Mesothelial cell of epicardium (in vitro differentiated cells): ENCODE measurements around the gene ADCY2. TPM values are rescaled to one million over a fixed set of nuclear protein-coding genes. Genes with fewer than 3 reads are reported as not detected.

Source experiments
- DNase-seq, 2 experiments: peaks; one replicate each; pipeline ENCODE4 v3.0.0; 2021; ENCODE audit warnings: low spot score in 2 of 2; ENCODE audit not compliant: unreplicated experiment in 2 of 2
- H3K27ac Mint-ChIP-seq: 2 replicates; pipeline ENCODE4 v1.8.0; 2021; ENCODE audit warnings: mixed read lengths
- H3K27me3 Mint-ChIP-seq: 2 replicates; pipeline ENCODE4 v1.8.0; 2021; ENCODE audit warnings: low read depth, mixed read lengths
- H3K36me3 Mint-ChIP-seq: 2 replicates; pipeline ENCODE4 v1.8.0; 2021; ENCODE audit warnings: mixed read lengths
- H3K4me1 Mint-ChIP-seq: 2 replicates; pipeline ENCODE4 v1.8.0; 2021; ENCODE audit warnings: mixed read lengths
- H3K4me3 Mint-ChIP-seq: 2 replicates; pipeline ENCODE4 v1.8.0; 2021; ENCODE audit warnings: mild to moderate bottlenecking, moderate library complexity, mixed read lengths
- H3K9me3 Mint-ChIP-seq: 2 replicates; pipeline ENCODE4 v1.8.0; 2021; ENCODE audit warnings: mixed read lengths
- total RNA-seq: library from RNA; stranded (reverse); gene quantifications from 3 replicates; pipeline ENCODE4 v1.2.1, GENCODE V29; 2021
- TF ChIP-seq, protein P1 (sequence below): fragments of 200-600 bp; sonication (generic); IDR thresholded peaks from one replicate; pipeline ENCODE4 v1.5.0; 2021; ENCODE audit warnings: antibody characterized with exemption; ENCODE audit not compliant: unreplicated experiment

ADCY2 gene
- total RNA-seq, 1 donor from 2014 or later = 3.0 TPM

DNA sequence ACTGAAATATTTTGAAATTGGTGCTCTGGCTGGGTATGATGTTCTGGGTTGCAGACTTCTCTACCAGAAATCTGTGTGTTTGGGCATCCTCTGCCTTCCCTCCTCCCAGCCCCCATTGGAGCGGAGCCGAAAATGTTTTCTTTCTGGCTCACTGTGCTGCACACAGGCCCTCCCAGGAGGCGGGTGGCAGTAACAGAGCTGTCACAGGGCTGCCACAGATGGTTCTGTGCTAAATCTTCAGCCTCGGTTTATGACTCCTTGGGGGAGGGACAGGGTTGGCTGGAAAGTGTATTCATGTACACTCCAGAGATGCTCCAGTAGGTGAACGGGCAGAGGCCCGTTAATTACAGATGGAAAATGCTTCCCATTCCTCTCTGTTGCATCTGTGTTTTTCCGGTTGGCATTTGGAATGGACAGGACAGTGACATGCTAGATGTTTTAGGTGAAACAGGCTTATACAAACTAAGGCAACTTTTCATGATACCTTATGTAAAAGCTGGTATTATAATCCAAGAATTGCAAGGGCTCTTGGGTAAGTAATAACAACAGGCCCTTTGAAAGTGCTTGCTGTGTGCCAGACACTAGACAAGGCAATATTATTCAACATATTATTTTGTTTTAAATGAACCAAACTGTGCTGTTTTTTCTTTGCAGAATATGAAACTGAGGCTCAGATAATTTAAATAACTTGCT is 180.2 kb downstream of the ADCY2 start:
- H3K4me1 Mint-ChIP-seq = no peaks in the 10 kb centered on the region
- no peaks in the 10 kb centered on the region for H3K27me3 Mint-ChIP-seq
- H3K36me3 Mint-ChIP-seq = no peaks in the 10 kb centered on the region
- H3K27ac Mint-ChIP-seq = no peak overlapping the region
- H3K9me3 Mint-ChIP-seq = peaks cover 10% of the 10 kb centered on the region
- TF ChIP-seq, protein P1, sequence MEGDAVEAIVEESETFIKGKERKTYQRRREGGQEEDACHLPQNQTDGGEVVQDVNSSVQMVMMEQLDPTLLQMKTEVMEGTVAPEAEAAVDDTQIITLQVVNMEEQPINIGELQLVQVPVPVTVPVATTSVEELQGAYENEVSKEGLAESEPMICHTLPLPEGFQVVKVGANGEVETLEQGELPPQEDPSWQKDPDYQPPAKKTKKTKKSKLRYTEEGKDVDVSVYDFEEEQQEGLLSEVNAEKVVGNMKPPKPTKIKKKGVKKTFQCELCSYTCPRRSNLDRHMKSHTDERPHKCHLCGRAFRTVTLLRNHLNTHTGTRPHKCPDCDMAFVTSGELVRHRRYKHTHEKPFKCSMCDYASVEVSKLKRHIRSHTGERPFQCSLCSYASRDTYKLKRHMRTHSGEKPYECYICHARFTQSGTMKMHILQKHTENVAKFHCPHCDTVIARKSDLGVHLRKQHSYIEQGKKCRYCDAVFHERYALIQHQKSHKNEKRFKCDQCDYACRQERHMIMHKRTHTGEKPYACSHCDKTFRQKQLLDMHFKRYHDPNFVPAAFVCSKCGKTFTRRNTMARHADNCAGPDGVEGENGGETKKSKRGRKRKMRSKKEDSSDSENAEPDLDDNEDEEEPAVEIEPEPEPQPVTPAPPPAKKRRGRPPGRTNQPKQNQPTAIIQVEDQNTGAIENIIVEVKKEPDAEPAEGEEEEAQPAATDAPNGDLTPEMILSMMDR = no peak
- H3K4me3 Mint-ChIP-seq = no peak overlapping the region
- DNase-seq = no peak

DNA sequence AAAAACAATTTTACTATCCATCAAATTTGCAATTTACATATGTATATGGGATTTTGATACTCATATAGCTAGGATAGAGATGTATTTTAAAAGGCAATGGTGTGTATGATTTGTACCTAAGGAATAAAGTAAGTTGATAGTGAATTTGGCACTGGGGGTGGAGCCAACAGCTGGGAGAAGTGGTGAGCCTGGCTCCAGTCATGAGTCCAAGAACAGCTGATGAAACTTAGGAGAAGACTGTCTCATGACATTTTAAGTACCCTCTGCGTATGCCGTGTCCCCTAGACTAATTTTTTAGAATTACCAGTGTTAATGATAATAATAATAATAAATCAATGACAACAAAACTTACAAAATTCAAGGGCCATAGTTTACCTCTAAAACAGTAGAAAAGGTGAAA is 181.4 kb downstream of the ADCY2 start:
- Mint-ChIP-seq H3K4me1 (no peaks in the 10 kb centered on the region), H3K27ac (no peak overlapping the region), H3K27me3 (no peaks in the 10 kb centered on the region), H3K4me3 (no peak overlapping the region), H3K9me3 (peaks cover 3% of the 10 kb centered on the region), H3K36me3 (no peaks in the 10 kb centered on the region)
- TF ChIP-seq, protein P1 = no peak
- no peak for DNase-seq

DNA sequence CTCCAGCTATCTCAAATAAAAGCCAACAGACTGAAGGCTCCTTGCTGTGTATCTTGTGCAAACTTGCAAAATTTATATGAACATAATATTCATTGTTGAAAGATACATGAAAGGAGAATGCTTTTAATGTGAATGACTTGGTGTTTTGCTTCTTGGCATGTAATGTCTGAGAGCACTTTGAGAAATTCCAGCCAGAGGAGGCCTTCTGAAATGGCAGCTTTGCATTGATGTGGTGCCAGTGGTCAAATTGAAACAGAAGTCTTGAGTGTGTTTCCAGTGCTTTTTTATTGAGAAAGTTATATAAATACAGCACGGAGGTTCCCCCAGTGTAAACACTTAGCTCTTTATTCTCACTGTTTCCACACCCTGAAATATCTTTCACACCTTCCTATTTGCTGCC is 182.1 kb downstream of the ADCY2 start:
- Mint-ChIP-seq H3K27me3 (no peaks in the 10 kb centered on the region), H3K27ac (no peak overlapping the region), H3K4me1 (no peaks in the 10 kb centered on the region), H3K4me3 (no peak overlapping the region), H3K36me3 (no peaks in the 10 kb centered on the region), H3K9me3 (no peaks in the 10 kb centered on the region)
- DNase-seq = no peak
- TF ChIP-seq, protein P1 = no peak

DNA sequence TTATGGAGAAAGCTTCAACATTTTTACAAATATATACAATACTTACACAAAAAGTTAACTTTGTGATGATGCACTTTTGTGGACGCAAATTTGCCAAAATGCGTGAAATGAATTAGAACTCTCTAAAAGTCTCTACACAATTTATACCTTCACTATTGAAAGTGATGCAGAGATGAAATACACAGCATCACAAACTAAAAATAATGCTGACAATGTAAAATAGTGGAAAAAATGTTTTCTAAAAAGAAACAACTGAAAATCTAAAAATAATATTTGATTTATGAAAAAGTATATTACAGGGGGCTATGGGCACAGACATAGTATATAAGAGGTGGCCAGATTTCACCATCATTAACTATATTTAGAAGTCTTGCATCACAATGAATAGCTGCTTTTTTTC is 188.8 kb downstream of the ADCY2 start:
- no peak for DNase-seq
- Mint-ChIP-seq H3K4me3 (no peak overlapping the region), H3K27ac (no peak overlapping the region), H3K9me3 (no peaks in the 10 kb centered on the region), H3K4me1 (no peaks in the 10 kb centered on the region), H3K36me3 (no peaks in the 10 kb centered on the region), H3K27me3 (no peaks in the 10 kb centered on the region)
- TF ChIP-seq, protein P1 = no peak

DNA sequence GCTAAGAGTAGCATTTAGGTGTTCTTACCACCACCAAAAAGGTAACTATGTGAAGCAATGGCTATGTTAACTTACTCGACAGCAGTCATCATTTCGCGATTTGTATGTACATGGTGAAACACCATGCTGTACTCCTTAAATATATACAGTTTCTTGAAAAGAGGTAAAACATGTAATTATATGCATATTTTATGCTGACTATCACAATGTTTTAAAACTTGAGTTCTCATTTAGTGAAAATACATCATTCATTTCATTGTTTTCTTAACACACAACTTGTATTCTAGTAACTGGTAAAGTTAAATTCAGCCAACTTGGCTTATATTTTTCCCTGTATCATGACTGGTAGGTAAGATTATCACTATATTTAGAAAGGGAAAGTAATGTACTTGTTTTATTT is 189.9 kb downstream of the ADCY2 start:
- no peak for DNase-seq
- Mint-ChIP-seq H3K9me3 (no peaks in the 10 kb centered on the region), H3K4me3 (no peak overlapping the region), H3K27me3 (no peaks in the 10 kb centered on the region), H3K27ac (no peak overlapping the region), H3K4me1 (no peaks in the 10 kb centered on the region), H3K36me3 (no peaks in the 10 kb centered on the region)
- TF ChIP-seq, protein P1 = no peak

DNA sequence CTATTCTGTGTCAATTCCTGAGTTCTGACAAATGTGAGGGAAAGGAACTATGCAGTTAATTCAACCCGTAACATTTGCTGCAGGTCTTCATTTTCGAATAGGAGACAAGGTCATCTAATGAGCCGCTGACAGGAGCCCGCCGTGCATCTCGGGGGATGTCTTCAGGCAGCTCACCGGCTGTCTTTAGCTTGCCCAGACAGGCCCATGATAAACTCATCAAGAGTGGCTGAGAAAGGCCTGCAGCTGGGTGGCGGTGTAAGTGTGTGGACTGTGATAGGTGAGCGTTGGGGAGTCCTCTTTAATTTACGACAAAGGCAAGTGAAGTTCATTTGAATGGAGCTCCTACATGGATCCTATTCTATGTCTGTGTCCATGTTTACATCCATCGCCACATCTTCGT is 190.5 kb downstream of the ADCY2 start:
- Mint-ChIP-seq H3K4me3 (no peak overlapping the region), H3K27ac (no peak overlapping the region), H3K9me3 (no peaks in the 10 kb centered on the region), H3K27me3 (no peaks in the 10 kb centered on the region), H3K4me1 (no peaks in the 10 kb centered on the region), H3K36me3 (no peaks in the 10 kb centered on the region)
- TF ChIP-seq, protein P1 = no peak
- DNase-seq = no peak
